K562 (cell line): ENCODE results near the gene CDKL4. TPM values are rescaled to one million over a fixed set of nuclear protein-coding genes. Genes with fewer than 3 reads are reported as not detected.

Experiments used
- ATAC-seq: fragments of 200-7000 bp; cut with Tn5 transposase; 3 replicates; pipeline ENCODE4 v1.9.1; 2020; ENCODE audit warnings: moderate library complexity
- BruUV-seq: library from RNA; stranded (reverse); fragments of 400-500 nt; replicated peaks from 2 replicates; lab custom pipeline; 2021; lab: Mats Ljungman, UMichigan
- CTCF ChIA-PET: fragments of 300-600 bp; formaldehyde crosslinking; extraction: SDS; loops from one replicate; lab custom pipeline; 2021; ENCODE audit warnings: low intra/inter-chr PET ratio; lab: Yijun Ruan, JAX
- POLR2A ChIA-PET: fragments of 300-600, 350-650 bp; sonication (Branson Sonifier 250); formaldehyde crosslinking; extraction: SDS; loops from one replicate; lab custom pipeline; 2021; ENCODE audit warnings: antibody characterized with exemption, inconsistent platforms; lab: Yijun Ruan, JAX
- DNase-seq, 4 experiments: peaks; one replicate each; pipeline versions ENCODE4 v3.0.0 to v3.0.0-alpha.2; 2011 to 2018; ENCODE audit warnings: low spot score in 3 of 4, mixed read lengths in 3 of 4; ENCODE audit errors: extremely low read depth in 1 of 4
- FAIRE-seq: peaks from 2 replicates; lab custom pipeline; 2011; peaks lifted over from hg19 to GRCh38; lab: Jason Lieb, UNC
- H2AFZ ChIP-seq: 2 replicates; pipeline ENCODE4 v1.6.0; 2011; ENCODE audit warnings: low read depth, low read length, control low read depth, inconsistent platforms
- H3K27ac ChIP-seq: fragments of 200-600 bp; 3 replicates; pipeline ENCODE4 v1.8.0; 2011; ENCODE audit warnings: low read depth, mild to moderate bottlenecking, control low read depth, inconsistent platforms, low read length, moderate library complexity, mixed read lengths; ENCODE audit errors: extremely low read depth
- H3K27me3 ChIP-seq, 2 experiments: fragments of 300-600 bp in 1 of 2; 2 replicates in 1 of 2; 3 replicates in 1 of 2; pipeline versions ENCODE4 v1.6.0 to v1.8.0; 2011; ENCODE audit warnings: inconsistent platforms in 2 of 2, low read length in 2 of 2, mild to moderate bottlenecking in 1 of 2, mixed read lengths in 1 of 2, moderate library complexity in 1 of 2; ENCODE audit not compliant: control insufficient read depth in 2 of 2, insufficient read depth in 2 of 2
- H3K36me3 ChIP-seq: fragments of 300-600 bp; 3 replicates; pipeline ENCODE4 v1.8.0; 2011; ENCODE audit warnings: mild to moderate bottlenecking, low read length, inconsistent platforms; ENCODE audit not compliant: control insufficient read depth, insufficient read depth
- H3K4me1 ChIP-seq, 2 experiments: fragments of 200-600 bp in 1 of 2; replicated peaks in 1 of 2; 2 replicates in 1 of 2; 3 replicates in 1 of 2; pipeline versions ENCODE4 v1.5.1 to v1.8.0; 2011; ENCODE audit warnings: inconsistent platforms in 2 of 2, low read length in 2 of 2, mild to moderate bottlenecking in 1 of 2, mixed read lengths in 1 of 2, moderate library complexity in 1 of 2; ENCODE audit not compliant: control insufficient read depth in 2 of 2, insufficient read depth in 2 of 2
- H3K4me2 ChIP-seq: 2 replicates; pipeline ENCODE4 v1.6.1; 2011; ENCODE audit warnings: low read length, control low read depth, inconsistent platforms, mixed read lengths; ENCODE audit not compliant: insufficient read depth
- H3K4me3 ChIP-seq: fragments of 200-600 bp; sonication (generic), shearing (Covaris generic); 2 replicates; pipeline ENCODE4 v1.5.1; 2016; ENCODE audit warnings: control low read depth, inconsistent platforms
- H3K79me2 ChIP-seq: fragments of 200-600 bp; 3 replicates; pipeline ENCODE4 v1.8.0; 2011; ENCODE audit warnings: low read length, inconsistent platforms; ENCODE audit not compliant: control insufficient read depth, insufficient read depth
- H3K9ac ChIP-seq, 2 experiments: 2 replicates each; pipeline versions ENCODE4 v1.6.0 to v1.6.1; 2011; ENCODE audit warnings: low read depth in 2 of 2, low read length in 2 of 2, control low read depth in 1 of 2, inconsistent platforms in 1 of 2, mild to moderate bottlenecking in 1 of 2, mixed read lengths in 1 of 2; ENCODE audit not compliant: insufficient read depth in 1 of 2
- H3K9me1 ChIP-seq: one replicate; pipeline ENCODE4 v1.6.0; 2011; ENCODE audit warnings: inconsistent platforms, mild to moderate bottlenecking, low read length, moderate library complexity; ENCODE audit not compliant: control insufficient read depth, insufficient read depth
- H3K9me3 ChIP-seq: replicated peaks from 2 replicates; pipeline ENCODE4 v1.5.1; 2011; ENCODE audit warnings: low read depth, low read length, inconsistent platforms; ENCODE audit not compliant: control insufficient read depth, insufficient read depth
- H4K20me1 ChIP-seq: replicated peaks from 2 replicates; pipeline ENCODE4 v1.6.1; 2011; ENCODE audit warnings: low read length, inconsistent platforms, mixed read lengths; ENCODE audit not compliant: control insufficient read depth, insufficient read depth
- CXXC5 ChIP-seq: fragments of 250-450 bp; sonication (Bioruptor Pico); IDR thresholded peaks from 2 replicates; pipeline ENCODE4 v1.8.0; 2022; ENCODE audit warnings: inconsistent platforms, mild to moderate bottlenecking, moderate library complexity
- ETV6 ChIP-seq, 3 experiments: fragments of 150-350 bp in 1 of 3; sonication (generic) in 1 of 3; formaldehyde crosslinking in 1 of 3; IDR thresholded peaks; 2 replicates each; pipeline versions ENCODE4 v1.6.1 to v1.8.0; 2014 to 2022; ENCODE audit warnings: borderline replicate concordance in 2 of 3, low read depth in 2 of 3, antibody characterized with exemption in 1 of 3, low read length in 1 of 3, mild to moderate bottlenecking in 1 of 3, missing genetic modification reagents in 1 of 3
- MYC ChIP-seq, 2 experiments: fragments of 250-450 bp in 1 of 2; sonication (Bioruptor Pico) in 1 of 2; IDR thresholded peaks; 2 replicates each; pipeline versions ENCODE4 v1.5.1 to v1.6.1; 2012 to 2021; ENCODE audit warnings: low read depth in 2 of 2, borderline replicate concordance in 1 of 2, improper control_type of control experiment in 1 of 2, low read length in 1 of 2, mild to moderate bottlenecking in 1 of 2, moderate library complexity in 1 of 2
- SAFB ChIP-seq: fragments of 200-400 bp; formaldehyde crosslinking; IDR thresholded peaks from 2 replicates; pipeline ENCODE4 v1.6.1; 2017; ENCODE audit warnings: low read depth, low read length, borderline replicate concordance
- SP1 ChIP-seq: sonication (generic); formaldehyde crosslinking; IDR thresholded peaks from 2 replicates; pipeline ENCODE4 v1.8.1; 2022; ENCODE audit warnings: mild to moderate bottlenecking, missing genetic modification reagents
- USF2 ChIP-seq: sonication (generic); formaldehyde crosslinking; IDR thresholded peaks from 2 replicates; pipeline ENCODE4 v1.5.0; 2020; ENCODE audit warnings: missing genetic modification reagents
- YBX1 ChIP-seq: fragments of 450-650 bp; IDR thresholded peaks from 2 replicates; pipeline ENCODE4 v1.7.1; 2016; ENCODE audit warnings: mild to moderate bottlenecking
- ZBTB34 ChIP-seq: fragments of 250-450 bp; sonication (Bioruptor Pico); IDR thresholded peaks from 2 replicates; pipeline ENCODE4 v1.8.0; 2021; ENCODE audit warnings: mild to moderate bottlenecking, moderate library complexity
- ZBTB9 ChIP-seq: fragments of 450-650 bp; formaldehyde crosslinking; IDR thresholded peaks from 2 replicates; pipeline ENCODE4 v1.4.0; 2020; ENCODE audit warnings: mild to moderate bottlenecking, moderate library complexity
- ZC3H4 ChIP-seq: sonication (generic); formaldehyde crosslinking; IDR thresholded peaks from 2 replicates; pipeline ENCODE4 v1.9.0; 2021; ENCODE audit warnings: missing genetic modification reagents, borderline replicate concordance
- ZNF431 ChIP-seq: sonication (generic); formaldehyde crosslinking; IDR thresholded peaks from 2 replicates; pipeline ENCODE4 v1.8.0; 2022; ENCODE audit warnings: mild to moderate bottlenecking, missing genetic modification reagents
- WGBS: fragments of 100-300 bp; shearing (Covaris generic); methylation state at CpG from one replicate; pipeline ENCODE4 v1.1.6; 2016; ENCODE audit warnings: low coverage, mixed read lengths; ENCODE audit not compliant: insufficient coverage; ENCODE audit errors: missing lambda C conversion rate; 5-methylcytosine and 5-hydroxymethylcytosine counted together
- in situ Hi-C: fragments of 300-500 bp; cut with MboI; formaldehyde crosslinking; loops from 4 replicates; pipeline ENCODE4 v1.15.0; 2018; ENCODE audit warnings: inconsistent platforms, mixed read lengths
- intact Hi-C: fragments of 100-400 bp; cut with micrococcal nuclease; formaldehyde crosslinking; loops from 2 replicates; pipeline ENCODE4 v1.14.2; 2022
- polyA plus RNA-seq, 8 experiments: library from polyadenylated mRNA; depleted of rRNA in 4 of 8; stranded (reverse) in 5 of 8; unstranded in 3 of 8; fragments of >200 nt; fragmentation: Nextera tagmentation in 2 of 8; fragmentation: Illumina TruSeq in 1 of 8; extraction: Ambion mirVana in 2 of 8; extraction: Trizol in 1 of 8; gene quantifications; 2 replicates each; pipeline versions ENCODE4 v1.2.1 to v1.2.3, GENCODE V29; 2011 to 2014; ENCODE audit warnings: inconsistent platforms in 1 of 8, missing spikeins in 1 of 8
- total RNA-seq, 7 experiments: library from RNA; depleted of rRNA in 6 of 7; stranded (reverse); fragments of >200 nt in 6 of 7; fragmentation: Illumina TruSeq in 2 of 7; extraction: Trizol in 2 of 7; gene quantifications; 2 replicates each; pipeline versions ENCODE4 v1.2.1 to v1.2.3, GENCODE V29; 2011 to 2021; ENCODE audit warnings: low replicate concordance in 1 of 7

The CDKL4 gene
- total and polyA plus RNA-seq, 9 of the 15 experiments (the other 6 are each of a cell fraction or from before 2014, with no cell fraction given): not detected

GRCh38 chr2:39203382-39203781, 40.4 kb downstream of the CDKL4 start:
- H3K9ac ChIP-seq: no peak overlapping the region
- FAIRE-seq: no peak
- H3K27me3 ChIP-seq: no peaks in the 10 kb centered on the region
- no peak for ATAC-seq
- no peak for DNase-seq
- no peak overlapping the region for H3K4me3 ChIP-seq
- H3K9me3 ChIP-seq: no peaks in the 10 kb centered on the region
- 73% methylated on average over 6 of the region's 6 CpGs for WGBS
- intact Hi-C loops: no loop called here
- H3K36me3 ChIP-seq: no peaks in the 10 kb centered on the region
- CTCF ChIA-PET: no interaction called here
- TF ChIP-seq ZNF431 (CRISPR knock-in tag) (no peak), YBX1 (no peak), ZBTB34 (CRISPR knock-in tag) (no peak), ZC3H4 (CRISPR knock-in tag) (no peak), CXXC5 (CRISPR knock-in tag) (no peak), SP1 (CRISPR knock-in tag) (no peak), ETV6 (IDR thresholded peaks at IDR 0.05; ENCODE audit: borderline replicate concordance in 1 of 2, low read depth in 2 of 2, low read length in 1 of 2) (no peak), ETV6 (CRISPR knock-in tag; IDR thresholded peaks at IDR 0.05; ENCODE audit: borderline replicate concordance) (no peak), USF2 (no peak), ZBTB9 (no peak), MYC (IDR thresholded peaks at IDR 0.05; ENCODE audit: low read depth, low read length) (no peak), MYC (CRISPR knock-in tag; IDR thresholded peaks at IDR 0.05; ENCODE audit: borderline replicate concordance, low read depth) (no peak), SAFB (no peak)
- TF ChIP-seq, all 486 proteins: peak for 0
- Histone ChIP-seq H3K9me1 (no peaks in the 10 kb centered on the region), H3K79me2 (no peaks in the 10 kb centered on the region), H2AFZ (peak overlapping the region; percentile 75), H3K27ac (no peak overlapping the region), H3K4me2 (no peak overlapping the region), H3K4me1 (no peaks in the 10 kb centered on the region; a peak in 2 of 5 replicates), H4K20me1 (no peaks in the 10 kb centered on the region)
- in situ Hi-C loops: no loop called here
- POLR2A ChIA-PET: interaction anchor here (1.8 kb wide), 1 partner anchor 9 kb away, joined by 5 read pairs; no protein-coding TSS in a partner anchor
- BruUV-seq: no TSS peak
